NCI-H146 treated with DMSO at 0.1 percent for 48 hours (cell line): ENCODE results near the gene PGA4.
"Not testable (repeated sequence)": the region's sequence is repeated elsewhere in the genome, so short reads cannot be mapped to it uniquely, and the experiment has no call there.

Source experiments
- DNase-seq: peaks from one replicate; lab custom pipeline; 2025; ENCODE audit not compliant: unreplicated experiment; lab: John Stamatoyannopoulos, UW

The PGA4 gene

GRCh38 chr11:61222047-61222446 is at the start of gene PGA4:
Gene PGA4 (plus strand): TSS chr11:61222347. CDS start chr11:61222401, 54 bp downstream.
- DNase-seq: not testable (repeated sequence)

- no peak for DNase-seq
Measured at GRCh38 chr11:61172356-61172755, 49.8 kb upstream of the PGA4 start.

GRCh38 chr11:61172888-61173287 is 49.3 kb upstream of the PGA4 start:
- no peak for DNase-seq

DNA sequence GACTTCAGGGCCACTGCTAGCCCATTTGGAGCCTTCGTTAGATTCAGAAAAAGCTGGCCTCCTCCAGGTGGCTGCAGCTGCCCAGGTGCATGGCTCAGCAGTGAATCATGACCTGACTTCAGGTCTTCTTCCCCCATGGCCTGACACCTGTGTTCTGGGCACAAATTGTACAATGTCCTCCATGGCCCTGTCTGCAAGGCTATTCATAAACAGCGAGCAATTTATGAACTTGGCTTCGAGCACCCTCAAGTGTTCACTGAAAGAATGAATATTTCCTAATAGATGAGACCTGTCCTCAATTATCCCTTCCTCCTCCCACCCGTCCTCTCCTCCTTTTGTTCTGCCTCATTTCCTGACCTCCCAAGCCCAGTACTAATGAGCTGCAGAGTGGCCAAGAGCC is 48.7 kb upstream of the PGA4 start:
- peak; percentile 88 for DNase-seq

DNA sequence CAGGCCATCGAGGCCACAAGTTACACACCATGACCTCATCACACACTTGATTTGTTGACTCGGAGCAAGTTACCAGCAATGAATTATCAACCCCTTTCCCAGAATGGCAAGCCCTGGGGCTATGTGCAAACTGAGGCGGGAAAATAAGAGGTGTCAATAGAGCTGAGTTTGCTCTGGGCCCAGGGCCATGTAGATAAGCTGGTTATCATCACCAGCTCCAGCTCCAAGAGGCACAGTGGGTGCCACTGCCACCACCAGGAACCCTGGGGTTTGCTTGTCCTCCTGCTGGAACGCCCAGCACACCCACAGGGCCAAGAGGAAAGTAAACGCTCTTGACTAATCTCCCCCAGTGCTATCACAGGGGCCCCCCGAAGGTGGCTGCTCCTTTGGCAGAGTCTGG is 47.9 kb upstream of the PGA4 start:
- peak; percentile 88 for DNase-seq

- DNase-seq: no peak
Measured at GRCh38 chr11:61174949-61175348, 47.2 kb upstream of the PGA4 start.

- DNase-seq: no peak
Measured at GRCh38 chr11:61176446-61176845, 45.7 kb upstream of the PGA4 start.

DNA sequence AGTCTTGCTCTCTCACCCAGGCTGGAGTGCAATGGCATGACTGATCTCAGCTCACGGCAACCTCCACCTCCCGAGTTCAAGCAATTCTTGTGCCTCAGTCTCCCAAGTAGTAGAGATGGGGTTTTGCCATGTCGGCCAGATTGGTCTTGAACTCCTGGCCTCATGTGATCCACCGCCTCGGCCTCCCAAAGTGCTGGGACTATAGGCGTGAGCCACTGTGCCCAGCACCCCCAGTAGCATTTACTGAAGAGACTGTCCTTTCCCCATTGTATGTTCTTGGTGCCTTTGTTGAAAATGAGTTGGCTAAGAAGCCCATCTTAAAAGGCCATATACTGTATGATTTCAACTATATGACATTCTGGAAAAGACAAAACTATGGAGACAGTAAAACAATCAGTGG is 41.9 kb upstream of the PGA4 start:
- DNase-seq: not testable (repeated sequence)

GRCh38 chr11:61181489-61181888 is 40.7 kb upstream of the PGA4 start:
- no peak for DNase-seq

- no peak for DNase-seq
Measured at GRCh38 chr11:61183645-61184044, 38.5 kb upstream of the PGA4 start.

DNA sequence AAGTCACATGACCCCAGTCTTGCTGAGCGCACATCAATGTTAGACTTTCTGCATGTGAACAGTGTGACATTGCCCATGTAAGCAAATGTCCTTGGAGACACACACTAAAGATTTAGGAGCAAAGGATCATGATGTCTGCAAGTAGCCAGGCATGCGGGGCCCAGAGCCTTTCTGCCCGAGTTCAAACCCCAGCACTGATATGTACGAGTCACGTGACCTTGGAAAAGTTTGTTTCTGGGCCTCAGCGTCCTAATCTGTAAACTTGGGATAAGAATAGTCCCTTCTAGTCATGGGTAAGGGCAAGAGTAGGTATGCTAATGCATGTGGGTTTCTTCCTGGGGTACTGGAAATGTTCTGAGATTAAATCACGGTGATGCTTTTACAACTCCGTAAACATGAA is 35.6 kb upstream of the PGA4 start:
- no peak for DNase-seq

- peak; percentile 77 for DNase-seq
Measured at GRCh38 chr11:61187505-61188130, 34.5 kb upstream of the PGA4 start.

DNA sequence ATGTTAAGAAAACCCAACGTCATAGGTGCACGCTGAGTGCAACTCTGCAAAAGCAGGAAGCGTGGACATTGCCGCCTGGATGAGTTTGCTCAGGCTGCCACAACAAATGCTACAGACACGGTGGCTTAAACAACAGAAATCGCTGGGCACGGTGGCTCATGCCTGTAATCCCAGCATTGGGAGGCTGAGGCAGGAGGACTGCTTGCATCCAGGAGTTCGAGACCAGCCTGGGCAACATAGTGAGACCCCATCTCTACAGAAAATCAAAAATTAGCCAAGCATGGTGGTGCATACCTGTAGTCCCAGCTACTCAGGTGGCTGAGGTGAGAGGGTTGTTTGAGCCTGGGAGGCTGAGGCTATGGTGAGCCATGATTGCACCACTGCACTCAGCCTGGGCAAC is 32.2 kb upstream of the PGA4 start:
- DNase-seq: no peak

GRCh38 chr11:61193596-61193995 is 28.6 kb upstream of the PGA4 start:
- no peak for DNase-seq

DNA sequence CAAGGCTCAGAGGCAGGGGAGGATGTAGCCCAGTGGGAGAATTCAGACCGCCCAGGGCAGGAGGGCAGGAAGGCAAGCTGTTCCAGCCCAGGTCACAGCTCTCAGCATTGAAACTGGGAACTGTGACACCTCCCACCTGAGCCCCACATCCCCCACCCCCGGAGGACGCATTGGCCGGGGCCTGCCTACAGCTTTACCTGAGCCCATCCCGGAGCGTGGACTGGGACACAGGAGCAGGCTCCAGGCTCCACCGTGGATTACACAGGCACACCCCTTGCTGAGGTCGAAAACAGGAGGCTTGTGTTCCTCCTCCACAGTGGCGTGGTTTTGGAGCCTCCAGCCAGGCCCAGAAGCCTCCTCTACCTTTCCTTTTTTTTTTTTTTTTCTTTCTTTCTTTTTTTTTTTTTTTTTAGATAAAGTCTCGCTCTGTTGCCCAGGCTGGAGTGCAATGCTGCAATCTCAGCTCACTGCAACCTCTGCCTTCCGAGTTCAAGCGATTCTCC is 27.9 kb upstream of the PGA4 start:
- no peak for DNase-seq

DNA sequence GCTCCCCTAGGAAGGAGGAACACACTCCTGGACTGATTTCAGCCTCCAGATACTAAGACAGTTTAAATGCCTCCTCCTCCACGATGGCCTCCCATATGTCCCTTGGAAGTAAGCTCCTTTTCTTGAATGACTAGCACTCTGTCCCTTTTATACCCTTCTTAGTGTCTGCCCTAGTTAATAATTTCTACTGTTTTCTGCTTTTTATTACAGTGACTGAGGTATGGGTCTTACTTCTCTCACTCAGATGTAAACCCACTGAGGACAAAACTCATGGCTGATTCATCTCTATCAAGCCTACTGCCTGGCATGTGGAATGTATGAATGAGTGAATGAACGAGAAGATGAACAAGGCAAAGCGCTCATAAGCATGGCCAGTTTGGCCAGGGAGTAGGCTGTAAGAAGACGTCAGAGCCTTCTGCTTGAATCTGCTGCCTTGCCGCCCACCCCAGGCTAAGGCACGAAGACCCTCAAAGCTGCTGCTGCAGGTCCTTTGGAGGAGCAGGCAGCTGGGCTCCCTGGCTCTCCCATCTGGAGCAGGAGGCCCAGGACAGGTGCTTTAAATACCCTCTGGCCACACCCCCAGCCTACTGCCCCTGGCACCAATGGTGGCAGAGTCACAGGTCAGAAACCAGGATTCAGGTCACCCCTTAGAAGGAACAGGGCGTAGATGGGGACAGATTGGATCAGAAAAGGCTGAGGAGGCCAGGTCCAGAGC is 27.0 kb upstream of the PGA4 start:
- DNase-seq: no peak

GRCh38 chr11:61195719-61196118 is 26.4 kb upstream of the PGA4 start:
- no peak for DNase-seq

DNA sequence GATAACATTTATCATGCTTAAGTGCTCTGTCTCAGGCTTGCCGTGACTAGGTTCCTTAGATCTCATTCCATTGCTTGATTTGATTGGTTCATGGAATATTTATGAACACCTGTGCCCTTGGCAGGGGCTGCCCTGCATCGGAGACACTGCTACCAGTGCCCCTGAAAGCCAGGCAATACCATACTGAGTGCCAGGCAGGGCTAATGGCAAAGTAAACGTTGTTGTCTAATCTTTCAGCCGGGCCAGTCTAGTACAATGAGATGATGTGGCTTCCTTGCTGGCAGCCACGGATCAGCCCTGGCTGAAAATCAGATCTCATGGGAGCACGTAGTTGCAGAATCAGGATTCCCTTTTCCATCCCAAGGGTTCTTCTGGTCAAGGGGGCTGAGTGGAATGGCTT is 23.8 kb upstream of the PGA4 start:
- DNase-seq: no peak

GRCh38 chr11:61198948-61199523 is 23.1 kb upstream of the PGA4 start:
- DNase-seq: no peak

DNA sequence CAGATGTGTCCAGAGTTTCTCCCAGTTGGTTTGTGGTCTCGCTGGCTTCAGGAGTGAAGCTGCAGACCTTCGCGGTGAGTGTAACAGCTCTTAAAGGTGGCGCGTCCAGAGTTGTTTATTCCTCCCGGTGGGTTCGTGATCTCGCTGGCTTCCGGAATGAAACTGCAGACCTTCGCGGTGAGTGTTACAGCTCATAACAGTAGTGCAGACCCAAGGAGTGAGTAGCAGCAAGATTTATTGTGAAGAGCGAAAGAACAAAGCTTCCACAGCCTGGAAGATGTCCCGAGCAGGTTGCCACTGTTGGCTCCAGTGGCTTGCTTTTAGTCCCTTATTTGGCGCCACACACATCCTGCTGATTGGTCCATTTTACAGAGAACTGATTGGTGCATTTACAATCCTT is 20.7 kb upstream of the PGA4 start:
- DNase-seq: no peak

DNA sequence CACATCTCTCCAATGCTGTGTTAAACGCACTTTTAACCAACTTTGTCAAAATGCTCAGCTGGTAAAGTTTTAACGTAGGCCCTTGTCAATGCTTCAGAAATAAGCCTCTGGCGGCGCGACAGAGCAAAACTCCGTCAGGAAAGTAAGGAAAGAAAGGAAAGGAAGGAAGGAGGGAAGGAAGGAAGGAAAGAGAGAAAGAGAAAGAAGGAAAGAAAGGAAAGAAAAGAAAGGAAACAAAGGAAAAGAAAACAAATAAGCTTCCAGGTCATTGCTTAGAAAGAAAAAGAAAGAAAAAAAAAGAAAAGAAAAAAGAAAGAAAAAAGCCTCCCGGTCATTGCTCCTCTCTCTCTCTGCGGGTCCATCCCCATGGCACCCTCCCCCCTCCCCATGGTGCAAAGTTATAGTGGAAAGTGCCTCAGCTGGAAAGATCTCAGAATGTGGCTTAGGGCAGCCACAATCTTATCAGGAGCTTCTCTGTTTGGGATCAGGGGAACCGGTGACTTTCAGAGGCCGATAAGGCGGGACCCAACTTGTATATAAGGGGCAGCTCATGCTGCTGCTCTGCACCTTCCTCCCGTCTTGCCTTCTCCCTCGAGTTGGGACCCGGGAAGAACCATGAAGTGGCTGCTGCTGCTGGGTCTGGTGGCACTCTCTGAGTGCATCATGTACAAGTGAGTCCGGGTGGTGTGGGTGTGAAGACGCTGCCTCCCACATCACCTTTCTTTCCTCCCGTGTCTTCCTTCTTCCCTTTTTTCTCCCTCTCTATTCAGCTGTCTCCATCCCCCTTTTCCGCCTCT is 19.0 kb upstream of the PGA4 start, which contains the start of gene PGA3:
Gene PGA3 (plus strand): TSS at position 566 of the 797 bp plus-strand sequence. CDS start 50 bp downstream, at position 616.
- DNase-seq: not testable (repeated sequence)
